ENCODE measurements around the gene PPP4R2.
"Not testable (repeated sequence)": the region's sequence is repeated elsewhere in the genome, so short reads cannot be mapped to it uniquely, and the experiment has no call there.

PPP4R2 gene

GRCh38 chr3:72977060-72977808 is 19.4 kb upstream of the PPP4R2 start:
- no peak for DNase-seq (ENCODE audit: low read depth)

- no peak for DNase-seq (ENCODE audit: low read depth)
These were observed 13.8 kb upstream of the PPP4R2 start for GRCh38 chr3:72982609-72983366.

GRCh38 chr3:72985576-72985975 is 11.0 kb upstream of the PPP4R2 start:
- no peak for DNase-seq (ENCODE audit: low read depth)

GRCh38 chr3:72990701-72991395 is 5.8 kb upstream of the PPP4R2 start:
- no peak for DNase-seq (ENCODE audit: low read depth)

- DNase-seq (ENCODE audit: low read depth) = no peak
These were observed 5.1 kb upstream of the PPP4R2 start for GRCh38 chr3:72991522-72991921.

GRCh38 chr3:72993391-72993790 is 3.2 kb upstream of the PPP4R2 start:
- DNase-seq (ENCODE audit: low read depth) = no peak

- no peak for DNase-seq (ENCODE audit: low read depth)
These were observed 1.3 kb upstream of the PPP4R2 start for GRCh38 chr3:72995337-72995736.

- DNase-seq (ENCODE audit: low read depth) = no peak
These were observed 514 bp upstream of the PPP4R2 start for GRCh38 chr3:72996121-72996472.

- DNase-seq (ENCODE audit: low read depth) = no peak
These were observed 880 bp downstream of the PPP4R2 start for GRCh38 chr3:72997421-72997961.

- no peak for DNase-seq (ENCODE audit: low read depth)
These were observed 1.9 kb downstream of the PPP4R2 start for GRCh38 chr3:72998466-72998865.

GRCh38 chr3:72999951-73000350 is 3.3 kb downstream of the PPP4R2 start:
- no peak for DNase-seq (ENCODE audit: low read depth)

- not testable (repeated sequence) for DNase-seq (ENCODE audit: low read depth)
These were observed 6.4 kb downstream of the PPP4R2 start for GRCh38 chr3:73003050-73003449.

GRCh38 chr3:73004316-73004715 is 7.7 kb downstream of the PPP4R2 start:
- no peak for DNase-seq (ENCODE audit: low read depth)

GRCh38 chr3:73007992-73008712 is 11.5 kb downstream of the PPP4R2 start:
- no peak for DNase-seq (ENCODE audit: low read depth)

GRCh38 chr3:73009008-73009407 is 12.4 kb downstream of the PPP4R2 start:
- no peak for DNase-seq (ENCODE audit: low read depth)

- no peak for DNase-seq (ENCODE audit: low read depth)
These were observed 13.1 kb downstream of the PPP4R2 start for GRCh38 chr3:73009750-73010149.

GRCh38 chr3:73010158-73010557 is 13.5 kb downstream of the PPP4R2 start:
- no peak for DNase-seq (ENCODE audit: low read depth)

- DNase-seq (ENCODE audit: low read depth) = no peak
These were observed 21.7 kb downstream of the PPP4R2 start for GRCh38 chr3:73018298-73018697.

- DNase-seq (ENCODE audit: low read depth) = no peak
These were observed 22.3 kb downstream of the PPP4R2 start for GRCh38 chr3:73018790-73019441.

GRCh38 chr3:73021301-73021835 is 24.8 kb downstream of the PPP4R2 start:
- DNase-seq (ENCODE audit: low read depth) = no peak

- DNase-seq (ENCODE audit: low read depth) = no peak
These were observed 28.2 kb downstream of the PPP4R2 start for GRCh38 chr3:73024836-73025235.

Measured in GM04503 (cell line).